ENCODE results near the gene GFPT1. TPM values are rescaled to one million over a fixed set of nuclear protein-coding genes. Genes with fewer than 3 reads are reported as not detected.

GFPT1 gene
- total RNA-seq, 1 experiment from 2014 or later = 19.2 TPM

DNA sequence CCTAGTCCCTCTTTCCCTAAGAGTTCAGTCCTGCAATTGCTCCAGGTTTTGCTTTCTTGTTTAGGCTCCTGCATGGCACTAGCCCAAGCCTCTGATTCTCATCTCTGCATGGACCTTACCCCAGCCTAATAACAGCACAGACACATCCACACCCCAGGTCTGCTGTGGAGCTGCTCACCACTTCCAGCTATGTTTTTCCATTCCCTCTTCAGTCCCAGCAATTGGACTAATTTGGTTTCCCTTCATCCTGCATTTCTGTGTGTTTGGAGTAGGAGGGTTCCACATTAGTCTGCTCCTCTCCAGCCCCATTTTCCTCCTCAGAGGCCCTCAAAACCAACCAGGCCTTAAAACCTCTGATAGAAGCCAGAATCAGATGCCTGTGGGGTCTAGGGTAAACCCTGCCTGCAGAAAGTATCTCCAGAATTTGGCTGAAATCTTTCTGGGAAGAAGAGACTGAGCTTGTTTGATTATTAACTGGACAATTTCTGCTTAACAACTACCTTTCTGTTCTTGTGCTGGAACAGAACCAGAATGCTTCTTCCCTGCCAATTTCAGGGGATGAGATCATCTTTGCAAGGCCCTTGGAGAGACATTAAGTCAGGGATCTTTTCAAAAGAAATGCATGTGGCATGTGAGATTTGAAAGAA, 95.9 kb downstream of the GFPT1 start:
- DNase-seq (ENCODE audit: low spot score) = no peak

- no peak for DNase-seq (ENCODE audit: low spot score)
These were observed 98.6 kb downstream of the GFPT1 start for GRCh38 chr2:69288429-69288828.

GRCh38 chr2:69287544-69287943, 99.5 kb downstream of the GFPT1 start:
- DNase-seq (ENCODE audit: low spot score) = no peak

GRCh38 chr2:69285379-69285894, 101.6 kb downstream of the GFPT1 start:
- DNase-seq (ENCODE audit: low spot score) = no peak

- no peak for DNase-seq (ENCODE audit: low spot score)
These were observed 106.1 kb downstream of the GFPT1 start for GRCh38 chr2:69280796-69281412.

- no peak for DNase-seq (ENCODE audit: low spot score)
These were observed 106.9 kb downstream of the GFPT1 start for GRCh38 chr2:69279931-69280681.

GRCh38 chr2:69279211-69279610, 107.8 kb downstream of the GFPT1 start:
- no peak for DNase-seq (ENCODE audit: low spot score)

GRCh38 chr2:69278366-69278765, 108.7 kb downstream of the GFPT1 start:
- DNase-seq (ENCODE audit: low spot score) = peak; percentile 57

GRCh38 chr2:69275490-69275889, 111.5 kb downstream of the GFPT1 start:
- DNase-seq (ENCODE audit: low spot score) = no peak

DNA sequence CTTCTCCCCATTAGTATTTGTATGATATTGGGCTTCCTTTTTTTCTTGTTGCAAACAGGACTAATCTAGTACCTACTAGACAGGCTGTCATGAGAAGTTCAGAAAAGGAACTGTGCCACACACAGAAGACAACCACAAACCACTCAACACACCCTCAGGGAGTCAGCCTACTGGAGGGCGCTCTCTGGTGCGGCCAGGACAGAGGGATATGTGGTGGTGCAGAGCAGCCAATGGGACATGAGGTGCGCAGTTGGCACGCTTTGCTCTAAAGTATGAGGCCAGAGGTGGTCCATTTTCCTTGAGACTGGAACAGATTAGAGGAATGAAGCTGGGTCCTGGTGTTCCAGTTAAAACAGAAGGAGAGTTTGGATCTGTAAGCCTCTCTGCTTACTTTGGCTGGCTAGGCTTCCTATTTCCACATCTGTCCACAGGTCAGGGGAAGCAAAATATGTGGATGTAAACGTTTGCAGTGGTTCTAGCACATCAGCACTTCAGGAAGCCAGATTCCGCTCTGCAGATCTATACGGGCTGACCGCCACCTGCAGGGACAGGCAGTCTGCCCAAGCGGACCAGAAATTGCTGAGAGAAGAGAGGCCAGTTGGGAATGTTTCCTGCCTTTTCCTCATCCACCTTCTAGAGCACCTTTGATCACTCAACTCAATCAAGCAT, 114.1 kb downstream of the GFPT1 start:
- DNase-seq (ENCODE audit: low spot score) = no peak

DNA sequence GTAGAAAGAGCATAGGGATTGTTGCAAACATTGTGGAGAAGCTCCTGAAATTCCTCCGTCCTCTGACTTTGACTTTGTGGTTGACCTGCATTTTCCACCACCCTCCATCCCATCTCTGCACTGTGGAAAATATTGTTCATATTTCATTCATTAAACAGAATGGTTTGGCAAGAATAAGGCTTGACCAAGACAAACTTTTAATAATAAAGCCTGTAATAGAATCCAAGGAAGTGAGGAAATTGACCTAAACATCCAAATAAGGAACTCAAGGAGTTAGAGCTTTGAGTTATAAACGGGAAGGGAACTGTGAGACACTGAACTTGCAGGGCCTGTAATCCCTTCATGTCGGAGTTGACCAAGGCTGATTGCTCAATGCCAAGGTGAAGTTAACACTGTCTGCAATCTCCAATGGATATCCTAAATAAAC, 115.2 kb downstream of the GFPT1 start:
- DNase-seq (ENCODE audit: low spot score) = no peak

Other genes starting within 250 kb of the GFPT1 start
- 42.6 and 56.4 TPM in 2 replicates for gene NFU1, start 50.2 kb upstream of the GFPT1 start, total RNA-seq (2014; rRNA removed; shearing (Covaris generic))